CD4-positive, CD25-positive, alpha-beta regulatory T cell (primary cell): ENCODE results near the gene LRG1. TPM values are rescaled to one million over a fixed set of nuclear protein-coding genes. Genes with fewer than 3 reads are reported as not detected.
"Not testable (repeated sequence)": the region's sequence is repeated elsewhere in the genome, so short reads cannot be mapped to it uniquely, and the experiment has no call there.

Experiments used
- ATAC-seq, 2 donors: fragments of 150-1000 bp; cut with Tn5 transposase; one replicate each; pipeline ENCODE4 v1.10.0; 2021; ENCODE audit warnings: low read depth in 2 of 2, moderate number of reproducible peaks in 2 of 2, moderate library complexity in 1 of 2
- DNase-seq, 3 donors: peaks; one replicate each; pipeline versions ENCODE4 v3.0.0 to v3.0.0-alpha.2; 2012 to 2022; ENCODE audit warnings: mixed read lengths in 1 of 3
- H3K27ac ChIP-seq: one replicate; pipeline ENCODE4 v1.7.0; 2013; ENCODE audit warnings: mild to moderate bottlenecking, low read length; ENCODE audit not compliant: insufficient read depth, poor library complexity, severe bottlenecking
- H3K27me3 ChIP-seq: one replicate; pipeline ENCODE4 v1.7.0; 2013; ENCODE audit warnings: low read length; ENCODE audit not compliant: control insufficient read depth, insufficient read depth
- H3K36me3 ChIP-seq: one replicate; pipeline ENCODE4 v1.7.0; 2013; ENCODE audit warnings: mild to moderate bottlenecking, low read length, moderate library complexity; ENCODE audit not compliant: control insufficient read depth, insufficient read depth
- H3K4me1 ChIP-seq: 2 replicates; pipeline ENCODE4 v1.7.0; 2013; ENCODE audit warnings: mild to moderate bottlenecking, low read length; ENCODE audit not compliant: insufficient read depth, control insufficient read depth, poor library complexity, severe bottlenecking
- H3K4me3 ChIP-seq: one replicate; pipeline ENCODE4 v1.7.0; 2013; ENCODE audit warnings: low read depth, mild to moderate bottlenecking, low read length, moderate library complexity
- H3K9me3 ChIP-seq, 2 experiments: 1 replicate in 1 of 2; 2 replicates in 1 of 2; pipeline ENCODE4 v1.7.0; 2013; ENCODE audit warnings: low read length in 2 of 2, mild to moderate bottlenecking in 1 of 2, moderate library complexity in 1 of 2; ENCODE audit not compliant: control insufficient read depth in 2 of 2
- H3K27ac Mint-ChIP-seq, 3 donors: one replicate each; pipeline ENCODE4 v1.8.0; 2020 to 2022; ENCODE audit warnings: mild to moderate bottlenecking in 3 of 3, mixed read lengths in 3 of 3, moderate library complexity in 2 of 3
- H3K27me3 Mint-ChIP-seq: one replicate; pipeline ENCODE4 v1.8.0; 2022; ENCODE audit warnings: mild to moderate bottlenecking, mixed read lengths
- H3K36me3 Mint-ChIP-seq: one replicate; pipeline ENCODE4 v1.8.0; 2020; ENCODE audit warnings: mixed read lengths
- H3K4me1 Mint-ChIP-seq, 4 donors: one replicate each; pipeline ENCODE4 v1.8.0; 2020 to 2022; ENCODE audit warnings: mixed read lengths in 4 of 4, mild to moderate bottlenecking in 1 of 4
- H3K4me3 Mint-ChIP-seq, 4 donors: one replicate each; pipeline ENCODE4 v1.8.0; 2020 to 2022; ENCODE audit warnings: mild to moderate bottlenecking in 4 of 4, mixed read lengths in 4 of 4, moderate library complexity in 3 of 4
- H3K9me3 Mint-ChIP-seq, 7 donors: one replicate each; pipeline ENCODE4 v1.8.0; 2020 to 2022; ENCODE audit warnings: mixed read lengths in 7 of 7, mild to moderate bottlenecking in 3 of 7, moderate library complexity in 2 of 7
- polyA plus RNA-seq, 4 donors: library from polyadenylated mRNA; unstranded; fragments of 300-500 nt; fragmentation: Illumina TruSeq; gene quantifications; one replicate each; pipeline ENCODE4 v1.2.3, GENCODE V29; 2021
- total RNA-seq: library from RNA; stranded (reverse); gene quantifications from one replicate; pipeline ENCODE4 v1.2.3, GENCODE V29; 2022

LRG1 gene
- total and polyA plus RNA-seq, 5 donors from 2014 or later, result 0.47 to 1.4 (median 1.1) TPM

- H3K27me3 ChIP-seq, result no peaks in the 10 kb centered on the region
- Mint-ChIP-seq H3K4me3 (no peak overlapping the region), H3K9me3 (no peaks in the 10 kb centered on the region), H3K27ac (peak overlapping the region in 1 of 3 donors; percentile 46), H3K27me3 (no peaks in the 10 kb centered on the region), H3K36me3 (no peaks in the 10 kb centered on the region), H3K4me1 (no peaks in the 10 kb centered on the region)
- no peak for ATAC-seq
- H3K9me3 ChIP-seq, result no peaks in the 10 kb centered on the region
- no peak for DNase-seq
- H3K27ac ChIP-seq, result no peak overlapping the region
- no peak overlapping the region for H3K4me3 ChIP-seq
- no peaks in the 10 kb centered on the region for H3K36me3 ChIP-seq
- no peaks in the 10 kb centered on the region for H3K4me1 ChIP-seq
Observed at GRCh38 chr19:4570402-4570801, 30.6 kb upstream of the LRG1 start.

GRCh38 chr19:4568886-4569285 lies 29.1 kb upstream of the LRG1 start:
- Mint-ChIP-seq H3K27ac (no peak overlapping the region), H3K4me1 (no peaks in the 10 kb centered on the region), H3K4me3 (no peak overlapping the region), H3K27me3 (no peaks in the 10 kb centered on the region), H3K36me3 (no peaks in the 10 kb centered on the region), H3K9me3 (no peaks in the 10 kb centered on the region)
- no peak overlapping the region for H3K4me3 ChIP-seq
- H3K27me3 ChIP-seq, result no peaks in the 10 kb centered on the region
- H3K9me3 ChIP-seq, result no peaks in the 10 kb centered on the region
- H3K27ac ChIP-seq, result no peak overlapping the region
- no peaks in the 10 kb centered on the region for H3K4me1 ChIP-seq
- no peak for DNase-seq
- no peaks in the 10 kb centered on the region for H3K36me3 ChIP-seq
- ATAC-seq, result no peak

- no peak overlapping the region for H3K27ac ChIP-seq
- H3K27me3 ChIP-seq, result no peaks in the 10 kb centered on the region
Observed at GRCh38 chr19:4567584-4568071, 27.8 kb upstream of the LRG1 start.

DNA sequence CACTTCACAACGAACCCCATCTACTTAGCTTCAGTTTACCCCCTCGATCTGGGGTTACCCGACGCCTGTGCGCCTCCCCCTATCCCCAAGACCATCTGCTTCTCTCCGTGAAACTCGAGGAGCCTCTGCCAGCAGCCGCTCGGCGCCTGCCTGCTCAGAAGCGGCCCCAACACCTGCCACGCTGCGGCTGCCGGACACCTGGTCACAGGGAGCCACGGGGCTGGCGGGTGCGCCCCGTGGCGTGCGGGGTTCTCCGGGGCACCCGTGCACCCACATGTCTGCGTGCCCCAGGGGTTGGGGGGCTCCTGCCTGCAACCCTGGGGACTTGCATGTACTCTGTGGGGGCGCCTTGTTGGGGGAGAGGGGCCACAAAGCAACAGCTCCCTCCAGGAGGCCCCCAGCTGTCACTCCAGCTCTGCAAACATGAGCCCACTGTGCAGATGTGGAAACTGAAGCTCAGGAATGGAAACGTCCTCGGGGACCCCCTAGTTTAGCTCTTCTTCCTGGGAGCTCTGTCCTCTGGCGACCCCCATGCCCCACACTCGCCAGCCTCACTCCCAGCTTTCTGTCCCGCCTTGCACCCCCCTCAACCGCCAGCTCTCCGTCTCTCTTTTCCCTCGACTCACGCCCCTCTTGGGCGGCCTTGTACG lies 26.7 kb upstream of the LRG1 start:
- H3K27me3 ChIP-seq, result no peaks in the 10 kb centered on the region
- H3K4me3 ChIP-seq, result no peak overlapping the region
- no peak for ATAC-seq
- H3K36me3 ChIP-seq, result no peaks in the 10 kb centered on the region
- no peak overlapping the region for H3K27ac Mint-ChIP-seq
- H3K36me3 Mint-ChIP-seq, result no peaks in the 10 kb centered on the region
- no peak overlapping the region for H3K27ac ChIP-seq
- H3K9me3 Mint-ChIP-seq, result no peaks in the 10 kb centered on the region
- H3K4me1 ChIP-seq, result no peaks in the 10 kb centered on the region
- no peaks in the 10 kb centered on the region for H3K9me3 ChIP-seq
- H3K4me1 Mint-ChIP-seq, result no peaks in the 10 kb centered on the region
- H3K27me3 Mint-ChIP-seq, result no peaks in the 10 kb centered on the region
- H3K4me3 Mint-ChIP-seq, result no peak overlapping the region
- DNase-seq, result no peak

More at GRCh38 chr19:4567584-4568071, 27.8 kb upstream of the LRG1 start:
- H3K27ac Mint-ChIP-seq, result peak overlapping the region in 1 of 3 donors; percentile 31
- ATAC-seq, result peak; percentile 50 to 61
- DNase-seq, result peak; percentile 35 to 53 (median 38)
- H3K36me3 Mint-ChIP-seq, result no peaks in the 10 kb centered on the region
- H3K27me3 Mint-ChIP-seq, result no peaks in the 10 kb centered on the region
- no peaks in the 10 kb centered on the region for H3K9me3 Mint-ChIP-seq
- no peaks in the 10 kb centered on the region for H3K4me1 ChIP-seq
- no peaks in the 10 kb centered on the region for H3K9me3 ChIP-seq
- no peaks in the 10 kb centered on the region for H3K4me1 Mint-ChIP-seq
- H3K4me3 Mint-ChIP-seq, result no peak overlapping the region
- H3K4me3 ChIP-seq, result no peak overlapping the region
- H3K36me3 ChIP-seq, result no peaks in the 10 kb centered on the region

DNA sequence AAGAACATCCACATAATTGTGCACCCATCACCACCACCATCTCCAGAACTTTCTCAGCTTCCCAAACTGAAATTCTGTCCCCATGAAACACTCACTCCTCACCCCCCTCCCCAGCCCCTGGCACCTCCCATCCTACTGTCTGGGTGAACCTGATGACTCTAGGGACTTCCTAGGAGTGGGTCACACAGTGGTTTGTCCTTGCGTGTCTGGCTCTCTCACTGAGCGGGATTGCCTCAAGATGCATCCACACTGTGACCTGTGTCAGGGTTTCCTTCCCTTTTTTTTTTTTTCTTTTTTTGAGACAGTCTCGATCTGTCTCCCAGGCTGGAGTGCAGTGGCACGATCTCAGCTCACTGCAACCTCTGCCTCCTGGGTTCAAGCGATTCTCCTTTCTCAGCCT lies 23.7 kb upstream of the LRG1 start:
- H3K4me1 Mint-ChIP-seq, H3K36me3 Mint-ChIP-seq, H3K9me3 ChIP-seq, H3K27ac ChIP-seq, H3K27me3 Mint-ChIP-seq, DNase-seq, H3K4me3 Mint-ChIP-seq, H3K4me3 ChIP-seq, H3K27ac Mint-ChIP-seq, H3K9me3 Mint-ChIP-seq, H3K4me1 ChIP-seq, H3K36me3 ChIP-seq, H3K27me3 ChIP-seq: not testable (repeated sequence)
- peak in 1 of 2 donors; percentile 42 for ATAC-seq

GRCh38 chr19:4562085-4562484 lies 22.2 kb upstream of the LRG1 start:
- not testable (repeated sequence) for H3K9me3 Mint-ChIP-seq, H3K36me3 ChIP-seq, H3K36me3 Mint-ChIP-seq, H3K27ac Mint-ChIP-seq, H3K27ac ChIP-seq, H3K27me3 ChIP-seq, DNase-seq, H3K4me1 Mint-ChIP-seq, H3K4me1 ChIP-seq, H3K9me3 ChIP-seq, H3K27me3 Mint-ChIP-seq, H3K4me3 Mint-ChIP-seq, H3K4me3 ChIP-seq
- ATAC-seq, result peak; percentile 39 to 46

DNA sequence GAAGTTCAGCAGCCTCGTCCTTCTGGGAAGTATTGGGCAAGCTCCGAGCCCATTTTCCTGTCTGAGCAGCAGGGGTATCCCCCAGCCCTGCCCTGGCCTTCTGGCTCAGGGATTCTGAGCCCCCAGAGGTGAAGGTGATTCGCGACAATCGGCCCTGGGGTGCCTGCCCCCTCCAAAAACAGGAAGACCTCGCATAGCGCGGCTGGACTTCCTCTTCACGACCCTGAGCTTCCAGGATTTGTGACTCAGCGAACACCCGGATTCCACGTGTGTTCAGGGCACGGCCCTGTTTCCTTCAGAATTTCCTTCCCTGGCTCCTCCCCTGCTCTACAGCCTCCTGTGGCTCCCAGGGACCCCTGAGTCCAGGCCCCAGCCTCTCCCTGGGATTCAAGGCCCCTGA lies 19.7 kb upstream of the LRG1 start, which contains the start of gene SEMA6B:
Gene SEMA6B (minus strand): TSS at position 116 of the 400 bp plus-strand sequence. CDS start 1,227 bp downstream, outside the sequence.
- H3K4me3 Mint-ChIP-seq, result no peak within 1 kb of the TSS
- H3K4me3 ChIP-seq, result no peak within 1 kb of the TSS
- peaks cover 0 to 4% (median 0%) of the 10 kb centered on the region in 4 donors for H3K4me1 Mint-ChIP-seq
- no peak within 1 kb of the TSS for H3K27ac ChIP-seq
- DNase-seq (no peak), ATAC-seq (peak in 1 of 2 donors; percentile 18)
- H3K27ac Mint-ChIP-seq, result no peak within 1 kb of the TSS
- H3K9me3 Mint-ChIP-seq, result peaks cover 0 to 2% (median 0%) of the 10 kb centered on the region in 7 donors
- H3K36me3 ChIP-seq, result no peaks in the 10 kb centered on the region
- H3K4me1 ChIP-seq, result no peaks in the 10 kb centered on the region
- no peaks in the 10 kb centered on the region for H3K27me3 Mint-ChIP-seq
- H3K36me3 Mint-ChIP-seq, result no peaks in the 10 kb centered on the region
- no peaks in the 10 kb centered on the region for H3K27me3 ChIP-seq
- no peaks in the 10 kb centered on the region for H3K9me3 ChIP-seq
